RKO (cell line): ENCODE results near the gene FGD2.
"Not testable (repeated sequence)": the region's sequence is repeated elsewhere in the genome, so short reads cannot be mapped to it uniquely, and the experiment has no call there.

Experiments used
- DNase-seq: peaks from one replicate; pipeline ENCODE4 v3.0.0-alpha.2; 2016; ENCODE audit warnings: low spot score

FGD2 gene

GRCh38 chr6:36971921-36972673 lies 33.4 kb upstream of the FGD2 start:
- DNase-seq = no peak

GRCh38 chr6:36973190-36973589 lies 32.3 kb upstream of the FGD2 start:
- no peak for DNase-seq

- no peak for DNase-seq
Observed at GRCh38 chr6:36973647-36974046, 31.8 kb upstream of the FGD2 start.

- DNase-seq = no peak
Observed at GRCh38 chr6:36975231-36976006, 30.0 kb upstream of the FGD2 start.

- no peak for DNase-seq
Observed at GRCh38 chr6:36976007-36976264, 29.5 kb upstream of the FGD2 start.

GRCh38 chr6:36976509-36976908 lies 28.9 kb upstream of the FGD2 start:
- no peak for DNase-seq

- no peak for DNase-seq
Observed at GRCh38 chr6:36976931-36977330, 28.5 kb upstream of the FGD2 start.

GRCh38 chr6:36977470-36977941 lies 27.9 kb upstream of the FGD2 start:
- no peak for DNase-seq

- DNase-seq = no peak
Observed at GRCh38 chr6:36978421-36979346, 26.8 kb upstream of the FGD2 start.

GRCh38 chr6:36979347-36979742 lies 26.1 kb upstream of the FGD2 start:
- no peak for DNase-seq

- DNase-seq = no peak
Observed at GRCh38 chr6:36980129-36980528, 25.3 kb upstream of the FGD2 start.

GRCh38 chr6:36980876-36981619 lies 24.4 kb upstream of the FGD2 start:
- no peak for DNase-seq

GRCh38 chr6:36983538-36983937 lies 21.9 kb upstream of the FGD2 start:
- no peak for DNase-seq

GRCh38 chr6:36984581-36985416 lies 20.7 kb upstream of the FGD2 start:
- DNase-seq = peak; percentile 77

GRCh38 chr6:36985417-36985807 lies 20.0 kb upstream of the FGD2 start:
- no peak for DNase-seq

- DNase-seq = peak; percentile 88
Observed at GRCh38 chr6:36985808-36986703, 19.4 kb upstream of the FGD2 start, which contains the start of gene MTCH1. MTCH1 (minus strand) TSS chr6:36986196; CDS start chr6:36986173, 23 bp downstream.

GRCh38 chr6:36986704-36987047 lies 18.8 kb upstream of the FGD2 start:
- DNase-seq = no peak

- no peak for DNase-seq
Observed at GRCh38 chr6:36989264-36989663, 16.2 kb upstream of the FGD2 start.

GRCh38 chr6:36990401-36990800 lies 15.1 kb upstream of the FGD2 start:
- DNase-seq = not testable (repeated sequence)
